A204.1 (cell line): ENCODE data around the gene WNT3A.

Source experiments
- FAIRE-seq: peaks from 2 replicates; lab custom pipeline; 2012; peaks lifted over from hg19 to GRCh38; lab: Jason Lieb, UNC

Gene WNT3A

GRCh38 chr1:228101994-228102790 is 95.4 kb downstream of the WNT3A start:
- FAIRE-seq = no peak

DNA sequence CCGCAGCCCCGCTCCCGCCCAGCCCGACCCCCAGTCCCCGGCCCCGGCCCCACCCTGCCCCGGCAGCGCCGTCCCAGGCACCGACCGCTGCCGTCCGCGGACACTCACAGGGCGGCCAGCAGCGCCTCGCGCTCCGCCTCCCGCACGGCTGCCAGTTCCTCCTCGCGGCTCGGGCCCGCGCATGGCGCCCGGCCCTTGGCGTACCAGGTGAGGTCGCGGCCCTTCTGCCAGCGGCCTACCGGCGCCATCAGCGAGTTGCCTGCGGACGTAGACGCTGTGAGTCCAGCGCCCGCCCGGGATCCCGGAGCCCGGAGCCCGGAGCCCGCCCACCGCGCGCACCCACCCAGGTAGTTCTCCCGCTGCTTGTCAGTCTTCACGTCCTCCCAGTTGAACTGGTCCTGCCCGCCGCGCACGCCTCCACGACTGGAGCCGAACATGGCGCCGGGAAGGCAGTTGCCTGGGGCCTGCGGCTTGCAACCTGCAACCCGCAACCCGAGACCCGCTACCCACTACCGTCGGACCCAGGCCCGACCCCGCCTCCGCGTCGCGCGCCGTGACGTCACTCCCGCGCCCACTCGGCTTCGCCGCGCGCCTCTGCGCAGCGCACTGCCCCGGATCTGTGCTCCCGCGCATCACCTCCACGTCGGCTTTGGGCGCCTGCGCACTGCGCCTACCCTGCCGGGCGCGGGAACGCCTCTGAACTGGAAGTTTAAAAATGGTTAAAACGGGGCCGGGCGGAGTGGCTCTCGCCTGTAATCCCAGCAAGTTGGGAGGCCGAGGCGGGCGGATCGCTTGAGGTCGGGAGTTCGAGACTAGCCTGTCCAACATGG is 96.2 kb downstream of the WNT3A start, which contains the start of gene C1orf35:
C1orf35 (minus strand) TSS at position 535 of the 830 bp plus-strand sequence; CDS start at position 437, 98 bp downstream.
- no peak for FAIRE-seq

- FAIRE-seq = no peak
Observed at GRCh38 chr1:228104526-228105269, 97.9 kb downstream of the WNT3A start.

DNA sequence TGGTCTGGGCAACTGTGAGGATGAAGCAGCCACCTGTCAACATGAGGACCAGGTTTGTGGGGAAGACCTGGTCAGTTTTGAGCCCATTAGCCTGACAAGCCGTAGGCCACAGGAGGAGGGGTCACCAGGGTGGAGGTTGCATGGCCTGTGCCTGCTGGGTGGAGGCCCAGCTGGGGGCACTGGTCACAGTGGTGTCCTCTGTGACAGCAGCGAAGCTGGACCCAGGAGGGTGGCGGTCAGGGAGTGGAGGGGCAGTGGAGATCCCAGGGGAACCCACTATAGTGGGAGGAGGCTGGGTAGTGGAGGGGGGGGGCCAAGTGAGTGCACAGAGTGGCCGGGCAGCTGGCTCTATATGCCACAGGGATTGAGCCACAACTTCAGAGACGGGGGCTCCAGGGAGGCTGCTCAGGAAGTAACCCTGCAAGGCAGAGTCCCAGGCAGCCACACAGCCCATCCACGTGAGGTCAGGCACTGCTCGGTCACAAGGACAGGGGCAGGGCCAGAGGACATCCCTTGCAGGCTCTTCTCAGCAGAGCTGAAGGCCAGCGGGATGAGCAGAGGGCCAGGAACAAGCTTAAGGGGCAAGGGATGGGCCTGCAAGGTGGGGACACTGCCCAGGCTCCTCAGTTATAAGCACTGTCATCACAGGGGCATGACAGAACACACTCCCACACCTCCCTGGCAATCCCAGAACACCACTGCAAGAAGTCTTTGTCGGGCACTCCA is 98.6 kb downstream of the WNT3A start:
- no peak for FAIRE-seq

DNA sequence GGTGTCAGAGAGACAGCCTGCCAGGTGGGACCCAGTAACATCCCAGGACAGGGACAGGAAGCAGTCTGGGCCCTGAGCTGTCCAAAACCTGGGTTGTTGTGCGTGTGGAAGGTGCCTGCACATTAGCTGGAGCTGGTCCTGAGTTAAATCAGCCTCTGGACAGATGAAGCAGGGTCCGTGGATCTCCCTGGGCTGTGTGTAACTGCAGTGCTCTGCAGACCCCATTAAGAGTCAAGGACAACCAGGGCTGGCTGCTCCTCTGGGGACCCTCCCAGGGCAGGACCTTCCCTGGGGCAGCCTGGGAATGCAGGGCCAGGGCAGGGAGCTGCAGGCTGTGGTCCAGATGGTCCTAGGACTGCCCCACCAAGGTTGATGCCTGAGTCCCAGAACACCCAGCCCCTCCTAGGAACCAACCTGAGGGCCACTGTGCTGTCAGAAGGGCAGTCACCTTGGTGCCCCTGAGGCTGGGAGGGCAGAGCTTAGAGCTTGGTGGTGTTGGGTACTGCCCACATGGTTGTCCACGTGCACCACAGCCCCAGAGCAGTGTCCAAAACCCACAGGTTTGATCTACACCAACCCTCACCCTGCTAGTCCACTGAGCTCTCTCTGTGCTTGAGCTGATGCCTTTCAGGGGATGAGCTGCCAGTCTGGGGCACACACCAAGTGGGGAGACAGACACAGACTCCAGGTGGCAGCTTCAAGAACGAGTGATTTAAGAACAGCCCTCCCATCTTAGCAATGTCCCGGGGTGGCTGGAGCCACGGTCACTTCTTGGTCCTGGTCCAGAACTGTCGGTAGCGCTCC is 99.4 kb downstream of the WNT3A start:
- FAIRE-seq = no peak

DNA sequence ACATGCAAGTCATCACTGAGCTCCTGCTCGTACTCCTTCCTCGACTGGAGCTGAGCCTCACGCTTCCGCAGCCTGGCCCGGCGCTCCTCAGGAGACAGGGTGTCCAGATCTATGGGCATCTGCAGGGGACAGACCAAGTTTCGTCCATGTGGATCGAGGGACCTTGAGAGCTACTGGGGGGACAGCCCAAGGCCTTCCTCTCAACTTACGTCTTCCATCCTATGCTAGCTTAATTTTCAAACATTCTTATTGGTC is 99.9 kb downstream of the WNT3A start:
- no peak for FAIRE-seq

- no peak for FAIRE-seq
Observed at GRCh38 chr1:228107636-228108035, 100.8 kb downstream of the WNT3A start.

DNA sequence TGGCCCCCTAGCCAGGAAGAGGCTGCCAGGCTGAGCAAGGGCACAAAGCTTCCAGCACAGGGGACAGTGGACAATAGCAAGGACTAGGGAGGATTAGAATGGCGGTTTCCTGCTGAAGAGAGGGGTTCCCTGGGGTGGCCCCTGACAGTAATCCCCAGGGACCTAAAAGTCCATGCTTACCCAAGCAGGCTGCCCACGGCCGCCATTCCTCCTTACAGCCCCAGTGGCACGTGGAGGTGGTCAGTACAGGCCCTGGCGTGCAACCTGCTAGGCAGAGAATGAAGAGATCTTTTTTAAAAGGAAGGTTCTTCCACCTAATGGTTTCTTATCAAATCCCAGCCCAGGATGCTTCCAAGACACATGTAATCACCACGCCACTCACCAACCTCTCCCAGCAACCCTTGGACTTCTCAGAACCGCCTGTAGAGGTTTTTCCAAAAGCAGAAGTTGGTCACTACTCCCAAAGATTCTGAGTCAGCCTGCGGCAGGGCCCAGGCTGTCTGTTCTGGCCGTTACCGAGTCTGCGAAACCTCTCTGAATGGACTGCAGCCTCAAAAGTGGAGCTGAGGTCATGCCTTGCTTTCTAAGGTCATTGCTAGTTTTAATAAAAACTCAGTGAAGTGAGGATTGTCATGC is 101.4 kb downstream of the WNT3A start:
- no peak for FAIRE-seq

- no peak for FAIRE-seq
Observed at GRCh38 chr1:228108742-228109072, 101.9 kb downstream of the WNT3A start.

GRCh38 chr1:228109073-228109961 is 102.5 kb downstream of the WNT3A start, which contains the start of gene MRPL55:
MRPL55 (minus strand) TSS chr1:228109299; CDS start chr1:228108260, 1,039 bp downstream.
- FAIRE-seq = peak; percentile 92

GRCh38 chr1:228109962-228110488 is 103.2 kb downstream of the WNT3A start:
- no peak for FAIRE-seq

DNA sequence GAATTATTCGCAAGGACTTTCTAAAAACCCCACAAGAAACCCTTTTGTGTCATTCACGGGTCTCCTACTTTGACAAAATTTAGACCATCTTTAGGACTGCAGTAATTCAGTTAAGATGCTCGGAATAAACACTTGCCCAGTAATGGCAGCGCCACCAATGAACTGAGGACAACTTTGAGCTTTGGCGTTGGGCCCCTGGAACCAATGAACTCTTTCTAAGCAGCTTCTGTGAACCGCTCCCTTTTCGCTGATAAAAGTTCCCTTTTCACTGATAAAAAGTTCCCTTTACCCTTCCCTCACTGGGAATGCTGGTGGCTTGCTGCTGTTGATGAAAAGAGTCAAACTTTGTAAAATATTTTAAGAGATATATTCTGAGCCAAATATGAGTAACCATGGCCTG is 103.8 kb downstream of the WNT3A start:
- FAIRE-seq = no peak
